OCI-LY7 (cell line): Measurements from ENCODE around the gene SERPIND1. TPM values are rescaled to one million over a fixed set of nuclear protein-coding genes. Genes with fewer than 3 reads are reported as not detected.

Source experiments
- BruUV-seq: library from RNA; stranded (reverse); fragments of 400-500 nt; replicated peaks from 2 replicates; lab custom pipeline; 2021; lab: Mats Ljungman, UMichigan
- CTCF ChIA-PET: fragments of 300-600 bp; sonication (Branson Sonifier 250); formaldehyde crosslinking; loops from one replicate; lab custom pipeline; 2022; ENCODE audit warnings: antibody characterized with exemption; ENCODE audit not compliant: unreplicated experiment; lab: Charles Lee
- POLR2A ChIA-PET: fragments of 300-600 bp; sonication (Branson Sonifier 250); formaldehyde crosslinking; loops from one replicate; lab custom pipeline; 2022; ENCODE audit warnings: antibody characterized with exemption; lab: Charles Lee
- DNase-seq: peaks from one replicate; pipeline ENCODE4 v3.0.0-alpha.2; 2015; ENCODE audit warnings: low spot score
- H2AFZ ChIP-seq: fragments of 200-600 bp; sonication (generic), shearing (Covaris generic); 2 replicates; pipeline ENCODE4 v1.6.1; 2014; ENCODE audit warnings: mild to moderate bottlenecking, antibody characterized with exemption, low read length, moderate library complexity
- H3K27ac ChIP-seq: fragments of 200-600 bp; sonication (generic); 2 replicates; pipeline ENCODE4 v1.5.1; 2014; ENCODE audit warnings: mixed run types, low read depth, mild to moderate bottlenecking, moderate library complexity, low read length, inconsistent platforms; ENCODE audit not compliant: poor library complexity, severe bottlenecking
- H3K36me3 ChIP-seq: fragments of 200-600 bp; sonication (generic); 2 replicates; pipeline ENCODE4 v1.6.1; 2014; ENCODE audit warnings: mild to moderate bottlenecking, antibody characterized with exemption, low read length, moderate library complexity, mixed read lengths; ENCODE audit not compliant: insufficient read depth
- H3K4me1 ChIP-seq: fragments of 200-600 bp; sonication (generic); 2 replicates; pipeline ENCODE4 v1.5.1; 2014; ENCODE audit warnings: mild to moderate bottlenecking, low read length; ENCODE audit not compliant: insufficient read depth, poor library complexity, severe bottlenecking
- H3K4me2 ChIP-seq: fragments of 200-600 bp; sonication (generic); 2 replicates; pipeline ENCODE4 v1.6.1; 2014; ENCODE audit warnings: mild to moderate bottlenecking, low read length
- H3K4me3 ChIP-seq: fragments of 200-600 bp; sonication (generic); 2 replicates; pipeline ENCODE4 v1.5.1; 2014; ENCODE audit warnings: mild to moderate bottlenecking, low read depth, low read length; ENCODE audit not compliant: poor library complexity, severe bottlenecking
- H3K79me2 ChIP-seq: fragments of 200-600 bp; sonication (generic); 2 replicates; pipeline ENCODE4 v1.6.1; 2016; ENCODE audit warnings: low read depth, mild to moderate bottlenecking, low read length, moderate library complexity, mixed read lengths; ENCODE audit not compliant: insufficient read depth
- H3K9me2 ChIP-seq: fragments of 200-600 bp; sonication (generic); 2 replicates; pipeline ENCODE4 v1.6.1; 2016; ENCODE audit warnings: mild to moderate bottlenecking, low read length, mixed read lengths; ENCODE audit not compliant: insufficient read depth
- H3K9me3 ChIP-seq: fragments of 200-600 bp; sonication (generic); 2 replicates; pipeline ENCODE4 v1.6.1; 2014; ENCODE audit warnings: mild to moderate bottlenecking, mixed run types, low read length, mixed read lengths
- H4K20me1 ChIP-seq: fragments of 200-600 bp; sonication (generic); 2 replicates; pipeline ENCODE4 v1.6.1; 2014; ENCODE audit warnings: mild to moderate bottlenecking, antibody characterized with exemption, low read length, moderate library complexity, mixed read lengths; ENCODE audit not compliant: insufficient read depth
- CTCF ChIP-seq: fragments of 200-600 bp; sonication (generic); conservative IDR thresholded peaks from 2 replicates; pipeline ENCODE4 v1.5.1; 2014; ENCODE audit warnings: mild to moderate bottlenecking, antibody characterized with exemption, low read length, moderate library complexity, mixed read lengths
- EZH2phosphoT487 ChIP-seq: fragments of 200-600 bp; sonication (generic); IDR thresholded peaks from 2 replicates; pipeline ENCODE4 v1.6.1; 2018; ENCODE audit warnings: low read depth, borderline replicate concordance, mild to moderate bottlenecking, mixed run types, antibody characterized with exemption, low read length, moderate library complexity, mixed read lengths
- intact Hi-C: fragments of 100-400 bp; cut with micrococcal nuclease; formaldehyde crosslinking; loops from one replicate; pipeline ENCODE4 v1.10.0; 2022; ENCODE audit not compliant: unreplicated experiment
- total RNA-seq, 2 experiments: library from RNA; depleted of rRNA in 1 of 2; stranded (reverse); fragments of >200 nt in 1 of 2; shearing (Covaris generic) in 1 of 2; gene quantifications; 2 replicates each; pipeline ENCODE4 v1.2.3, GENCODE V29; 2014 to 2022

The SERPIND1 gene
- total RNA-seq, 2 experiments from 2014 or later = not detected

GRCh38 chr22:20794650-20795413 lies 20.9 kb downstream of the SERPIND1 start:
- ChIA-PET POLR2A (interaction anchor here (0.6 kb wide), 1 partner anchor 130 kb away, joined by 3 read pairs; no protein-coding TSS in a partner anchor), CTCF (no interaction called here)
- no peak overlapping the region for H3K4me3 ChIP-seq
- no peaks in the 10 kb centered on the region for H4K20me1 ChIP-seq
- no peak for DNase-seq
- no peak overlapping the region for H3K27ac ChIP-seq
- intact Hi-C loops = no loop called here
- no peak overlapping the region for H2AFZ ChIP-seq
- no peaks in the 10 kb centered on the region for H3K79me2 ChIP-seq
- no peaks in the 10 kb centered on the region for H3K9me2 ChIP-seq
- peaks cover 67% of the 10 kb centered on the region for H3K36me3 ChIP-seq
- no peak for TF ChIP-seq EZH2phosphoT487
- no peak for TF ChIP-seq CTCF
- H3K9me3 ChIP-seq = no peaks in the 10 kb centered on the region
- no TSS peak for BruUV-seq
- H3K4me1 ChIP-seq = no peaks in the 10 kb centered on the region
- no peak overlapping the region for H3K4me2 ChIP-seq

- Histone ChIP-seq H3K79me2 (no peaks in the 10 kb centered on the region), H3K4me2 (no peak overlapping the region), H3K9me3 (no peaks in the 10 kb centered on the region), H3K4me1 (no peaks in the 10 kb centered on the region), H3K27ac (no peak overlapping the region), H3K4me3 (no peak overlapping the region), H2AFZ (no peak overlapping the region), H3K9me2 (no peaks in the 10 kb centered on the region), H4K20me1 (no peaks in the 10 kb centered on the region), H3K36me3 (peaks cover 71% of the 10 kb centered on the region)
- DNase-seq = no peak
- ChIA-PET POLR2A (no interaction called here), CTCF (no interaction called here)
- BruUV-seq = no TSS peak
- intact Hi-C loops = no loop called here
- TF ChIP-seq EZH2phosphoT487 (no peak), CTCF (no peak)
Observed at GRCh38 chr22:20796731-20797130, 22.8 kb downstream of the SERPIND1 start.

- Histone ChIP-seq H3K4me2 (no peak overlapping the region), H4K20me1 (no peaks in the 10 kb centered on the region), H3K4me1 (no peaks in the 10 kb centered on the region), H3K4me3 (no peak overlapping the region), H3K9me2 (no peaks in the 10 kb centered on the region), H3K79me2 (no peaks in the 10 kb centered on the region), H3K36me3 (peaks cover 75% of the 10 kb centered on the region), H3K9me3 (no peaks in the 10 kb centered on the region), H2AFZ (no peak overlapping the region), H3K27ac (no peak overlapping the region)
- no TSS peak for BruUV-seq
- no peak for DNase-seq
- ChIA-PET POLR2A (interaction anchor here (0.5 kb wide), 2 partner anchors 17 to 58 kb away, joined by 3 to 4 read pairs; no protein-coding TSS in a partner anchor), CTCF (no interaction called here)
- TF ChIP-seq EZH2phosphoT487 (no peak), CTCF (no peak)
- intact Hi-C loops = no loop called here
Observed at GRCh38 chr22:20798218-20798617, 24.3 kb downstream of the SERPIND1 start.
